Measurements from ENCODE around the gene GRM4. TPM values are rescaled to one million over a fixed set of nuclear protein-coding genes. Genes with fewer than 3 reads are reported as not detected.
A peak's percentile ranks its signal among the peaks of the same experiment; 100 is the strongest.

Gene GRM4
- total RNA-seq, 1 donor from 2014 or later, result not detected

GRCh38 chr6:34161857-34162515 lies 16.1 kb upstream of the GRM4 start:
- DNase-seq (ENCODE audit: low spot score in 2 of 2), result peak in 1 of 2 donors; percentile 48
- TF ChIP-seq CTCF (IDR thresholded peaks at IDR 0.05), result no peak
- Histone ChIP-seq H3K36me3 (no peaks in the 10 kb centered on the region), H3K4me1 (no peaks in the 10 kb centered on the region), H3K27ac (no peak overlapping the region), H3K9me3 (peaks cover 0 to 17% of the 10 kb centered on the region in 2 donors), H3K4me3 (no peak overlapping the region), H3K27me3 (no peaks in the 10 kb centered on the region)
- intact Hi-C loops (cut with DNase I), result loop anchor here (10.0 kb wide), 1 partner anchor 443 kb away; no protein-coding TSS in a partner anchor

- Histone ChIP-seq H3K9me3 (peaks cover 0 to 17% of the 10 kb centered on the region in 2 donors), H3K4me1 (no peaks in the 10 kb centered on the region), H3K27me3 (peaks cover 4% of the 10 kb centered on the region), H3K4me3 (no peak overlapping the region), H3K27ac (no peak overlapping the region), H3K36me3 (no peaks in the 10 kb centered on the region)
- DNase-seq (ENCODE audit: low spot score in 2 of 2), result no peak
- no peak for TF ChIP-seq CTCF (IDR thresholded peaks at IDR 0.05)
- intact Hi-C loops (cut with DNase I), result loop anchor here (10.0 kb wide), 1 partner anchor 445 kb away; no protein-coding TSS in a partner anchor
Observed at GRCh38 chr6:34159844-34160243, 14.0 kb upstream of the GRM4 start.

DNA sequence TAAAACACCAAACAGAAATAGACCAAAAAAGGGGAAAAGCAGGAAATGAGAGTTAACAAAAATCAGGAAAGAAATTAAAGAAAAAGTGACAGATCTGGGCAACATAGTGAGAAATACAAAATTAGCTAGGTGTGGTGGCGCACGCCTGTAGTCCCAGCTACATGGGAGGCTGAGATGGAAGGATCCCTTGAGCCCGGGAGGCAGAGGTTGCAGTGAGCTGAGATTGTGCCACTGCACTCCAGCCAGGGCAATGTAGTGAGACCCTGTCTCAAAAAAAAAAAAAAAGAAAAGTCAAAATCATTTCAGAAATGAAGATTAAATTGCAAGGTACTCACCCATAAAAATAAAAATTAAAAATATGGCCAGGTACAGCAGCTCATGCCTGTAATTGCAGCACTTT lies 13.0 kb upstream of the GRM4 start:
- Histone ChIP-seq H3K9me3 (peaks cover 0 to 17% of the 10 kb centered on the region in 2 donors), H3K4me3 (no peak overlapping the region), H3K27ac (no peak overlapping the region), H3K27me3 (peaks cover 12% of the 10 kb centered on the region), H3K4me1 (peaks cover 0 to 2% of the 10 kb centered on the region in 2 donors), H3K36me3 (no peaks in the 10 kb centered on the region)
- intact Hi-C loops (cut with DNase I), result no loop called here
- DNase-seq (ENCODE audit: low spot score in 2 of 2), result peak in 1 of 2 donors; percentile 39
- no peak for TF ChIP-seq CTCF (IDR thresholded peaks at IDR 0.05)

DNA sequence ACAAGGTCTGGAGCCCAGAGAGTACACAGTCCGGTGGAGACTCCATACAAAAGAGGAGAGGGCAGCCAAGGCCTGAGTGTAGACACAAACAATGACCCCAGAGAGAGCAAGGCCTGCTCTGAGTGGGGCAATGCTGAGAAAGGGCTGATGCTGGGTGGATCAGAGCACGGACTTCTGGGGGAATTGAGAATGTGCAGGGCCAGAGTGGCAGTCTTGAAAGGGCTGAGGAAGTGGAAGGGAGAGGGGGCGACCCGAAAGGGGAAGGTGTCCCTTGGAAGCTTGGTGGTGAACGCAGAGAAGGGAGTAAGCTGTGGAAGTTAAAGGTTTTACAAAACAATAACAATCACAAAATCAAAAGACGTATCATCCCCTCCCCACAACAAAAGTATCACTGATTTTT lies 12.0 kb upstream of the GRM4 start:
- TF ChIP-seq CTCF (IDR thresholded peaks at IDR 0.05), result no peak
- DNase-seq (ENCODE audit: low spot score in 2 of 2), result no peak

GRCh38 chr6:34157236-34157830 lies 11.4 kb upstream of the GRM4 start:
- intact Hi-C loops (cut with DNase I), result no loop called here
- Histone ChIP-seq H3K27ac (no peak overlapping the region), H3K4me1 (peaks cover 0 to 2% of the 10 kb centered on the region in 2 donors), H3K36me3 (no peaks in the 10 kb centered on the region), H3K27me3 (peaks cover 14% of the 10 kb centered on the region), H3K9me3 (peaks cover 0 to 17% of the 10 kb centered on the region in 2 donors), H3K4me3 (no peak overlapping the region)
- DNase-seq (ENCODE audit: low spot score in 2 of 2), result no peak
- no peak for TF ChIP-seq CTCF (IDR thresholded peaks at IDR 0.05)

More for the DNA sequence above, 12.0 kb upstream of the GRM4 start:
- intact Hi-C loops (cut with DNase I), result no loop called here
- Histone ChIP-seq H3K9me3 (peaks cover 0 to 17% of the 10 kb centered on the region in 2 donors), H3K4me3 (no peak overlapping the region), H3K27ac (no peak overlapping the region), H3K4me1 (peaks cover 0 to 2% of the 10 kb centered on the region in 2 donors), H3K27me3 (peaks cover 14% of the 10 kb centered on the region), H3K36me3 (no peaks in the 10 kb centered on the region)
